ENCODE measurements around the gene SPHKAP.

Gene SPHKAP

GRCh38 chr2:228126401-228126800, 55.1 kb downstream of the SPHKAP start:
- TF ChIP-seq EGR1 (IDR thresholded peaks at IDR 0.05) (no peak), ZBTB7A (IDR thresholded peaks at IDR 0.05; ENCODE audit: low read depth) (no peak), MAX (IDR thresholded peaks at IDR 0.05) (no peak), REST (IDR thresholded peaks at IDR 0.05; ENCODE audit: low read depth) (no peak), NFIC (IDR thresholded peaks at IDR 0.05) (no peak), TCF12 (IDR thresholded peaks at IDR 0.05; ENCODE audit: low read depth) (no peak), CREB1 (IDR thresholded peaks at IDR 0.05; ENCODE audit: low read depth) (no peak), YY1 (IDR thresholded peaks at IDR 0.05; ENCODE audit: low read depth) (no peak), TAF1 (IDR thresholded peaks at IDR 0.05; ENCODE audit: low read depth) (no peak), USF1 (IDR thresholded peaks at IDR 0.05) (no peak), RAD21 (IDR thresholded peaks at IDR 0.05; ENCODE audit: low read depth) (no peak)

GRCh38 chr2:228118940-228119339, 62.5 kb downstream of the SPHKAP start:
- no peak for TF ChIP-seq RAD21 (IDR thresholded peaks at IDR 0.05; ENCODE audit: low read depth)
- no peak for TF ChIP-seq FOXM1 (IDR thresholded peaks at IDR 0.05; ENCODE audit: borderline replicate concordance, low read depth)
- TF ChIP-seq ZBTB7A (IDR thresholded peaks at IDR 0.05; ENCODE audit: low read depth): no peak
- TF ChIP-seq MAX (IDR thresholded peaks at IDR 0.05): no peak
- no peak for TF ChIP-seq CREB1 (IDR thresholded peaks at IDR 0.05; ENCODE audit: low read depth)
- TF ChIP-seq TAF1 (IDR thresholded peaks at IDR 0.05; ENCODE audit: low read depth): no peak
- no peak for TF ChIP-seq NFIC (IDR thresholded peaks at IDR 0.05)
- TF ChIP-seq TEAD4 (IDR thresholded peaks at IDR 0.05): no peak
- no peak for TF ChIP-seq EP300 (IDR thresholded peaks at IDR 0.05; ENCODE audit: borderline replicate concordance)
- TF ChIP-seq TCF12 (IDR thresholded peaks at IDR 0.05; ENCODE audit: low read depth): no peak
- TF ChIP-seq EGR1 (IDR thresholded peaks at IDR 0.05): no peak
- TF ChIP-seq CEBPB (IDR thresholded peaks at IDR 0.05): no peak
- TF ChIP-seq USF1 (IDR thresholded peaks at IDR 0.05): no peak
- TF ChIP-seq REST (IDR thresholded peaks at IDR 0.05; ENCODE audit: low read depth): no peak

GRCh38 chr2:228107846-228108245, 73.6 kb downstream of the SPHKAP start:
- no peak for TF ChIP-seq ZBTB7A (IDR thresholded peaks at IDR 0.05; ENCODE audit: low read depth)
- no peak for TF ChIP-seq REST (IDR thresholded peaks at IDR 0.05; ENCODE audit: low read depth)
- TF ChIP-seq EP300 (IDR thresholded peaks at IDR 0.05; ENCODE audit: borderline replicate concordance): no peak
- no peak for TF ChIP-seq USF1 (IDR thresholded peaks at IDR 0.05)
- no peak for TF ChIP-seq RAD21 (IDR thresholded peaks at IDR 0.05; ENCODE audit: low read depth)
- no peak for TF ChIP-seq FOXM1 (IDR thresholded peaks at IDR 0.05; ENCODE audit: borderline replicate concordance, low read depth)
- TF ChIP-seq EGR1 (IDR thresholded peaks at IDR 0.05): no peak
- TF ChIP-seq YY1 (IDR thresholded peaks at IDR 0.05; ENCODE audit: low read depth): no peak
- TF ChIP-seq MAX (IDR thresholded peaks at IDR 0.05): no peak

GRCh38 chr2:228105526-228106250, 75.8 kb downstream of the SPHKAP start:
- TF ChIP-seq ZBTB7A (IDR thresholded peaks at IDR 0.05; ENCODE audit: low read depth): no peak
- no peak for TF ChIP-seq TAF1 (IDR thresholded peaks at IDR 0.05; ENCODE audit: low read depth)
- no peak for TF ChIP-seq CREB1 (IDR thresholded peaks at IDR 0.05; ENCODE audit: low read depth)
- no peak for TF ChIP-seq EP300 (IDR thresholded peaks at IDR 0.05; ENCODE audit: borderline replicate concordance)
- TF ChIP-seq USF1 (IDR thresholded peaks at IDR 0.05): no peak
- no peak for TF ChIP-seq TEAD4 (IDR thresholded peaks at IDR 0.05)
- no peak for TF ChIP-seq RAD21 (IDR thresholded peaks at IDR 0.05; ENCODE audit: low read depth)
- TF ChIP-seq FOXM1 (IDR thresholded peaks at IDR 0.05; ENCODE audit: borderline replicate concordance, low read depth): no peak
- no peak for TF ChIP-seq REST (IDR thresholded peaks at IDR 0.05; ENCODE audit: low read depth)
- TF ChIP-seq YY1 (IDR thresholded peaks at IDR 0.05; ENCODE audit: low read depth): no peak
- no peak for TF ChIP-seq CEBPB (IDR thresholded peaks at IDR 0.05)
- no peak for TF ChIP-seq MAX (IDR thresholded peaks at IDR 0.05)
- TF ChIP-seq NFIC (IDR thresholded peaks at IDR 0.05): no peak
- no peak for TF ChIP-seq TCF12 (IDR thresholded peaks at IDR 0.05; ENCODE audit: low read depth)
- TF ChIP-seq EGR1 (IDR thresholded peaks at IDR 0.05): no peak
